ENCODE results near the gene GSC. TPM values are rescaled to one million over a fixed set of nuclear protein-coding genes. Genes with fewer than 3 reads are reported as not detected.

Gene GSC
- total RNA-seq, 1 donor from 2014 or later, result not detected

DNA sequence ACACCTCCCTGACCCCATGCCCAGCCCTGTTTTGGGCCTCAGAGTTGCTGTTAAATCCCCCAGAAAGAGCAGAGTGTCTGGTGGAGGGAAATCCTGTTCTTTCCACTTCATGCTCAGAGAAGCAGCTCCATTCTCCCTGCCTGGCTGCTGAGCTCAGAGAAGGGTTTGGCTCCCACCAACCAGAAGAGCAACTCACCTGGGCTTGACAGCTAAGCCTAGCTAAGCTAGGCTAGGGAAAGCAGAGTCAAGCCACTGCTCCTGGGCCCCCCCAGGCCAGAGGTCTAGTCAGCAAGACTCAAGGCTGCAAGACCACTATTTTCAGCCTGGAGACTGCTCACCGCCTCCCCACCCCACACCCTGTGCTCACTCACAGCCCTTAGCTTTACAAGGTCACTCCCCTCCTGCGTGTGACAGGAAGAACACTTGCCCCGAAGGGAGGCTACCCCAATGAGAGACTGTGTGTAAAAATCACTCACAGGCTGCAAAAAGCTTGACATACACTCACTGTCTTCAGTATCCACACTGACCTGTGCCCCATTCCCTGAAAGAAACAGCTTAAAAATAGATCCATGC lies 13.5 kb downstream of the GSC start:
- Mint-ChIP-seq H3K4me1 (no peaks in the 10 kb centered on the region), H3K27me3 (peaks cover 22% of the 10 kb centered on the region)

DNA sequence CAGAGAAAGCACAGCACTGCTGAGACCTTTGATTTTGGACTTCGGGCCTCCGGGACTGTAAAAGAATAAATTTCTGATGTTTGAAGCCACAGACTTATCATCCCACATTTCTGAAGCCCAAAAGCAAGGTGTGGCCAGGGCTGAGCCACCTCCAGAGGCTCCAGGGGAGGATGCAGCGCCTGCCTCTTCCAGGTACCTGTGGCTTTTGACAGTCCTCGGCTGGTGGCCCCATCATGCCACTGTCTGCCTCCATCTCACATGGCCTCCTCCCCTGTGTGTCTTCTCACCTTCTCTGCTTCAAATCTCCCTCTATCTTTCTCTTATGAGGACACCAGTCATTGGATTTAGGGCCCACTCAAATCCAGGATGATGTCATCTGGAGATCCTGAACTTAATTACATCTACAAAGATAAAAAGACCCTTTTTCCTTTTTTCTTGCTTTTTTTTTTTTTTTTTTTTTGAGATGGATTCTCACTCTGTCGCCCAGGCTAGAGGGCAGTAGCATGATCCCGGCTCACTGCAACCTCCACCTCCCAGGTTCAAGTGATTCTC lies 15.4 kb downstream of the GSC start:
- no peak for TF ChIP-seq CTCF (IDR thresholded peaks at IDR 0.05)
- H3K36me3 Mint-ChIP-seq (ENCODE audit: low read depth), result no peaks in the 10 kb centered on the region
- ChIA-PET POLR2A (no interaction called here), CTCF (no interaction called here)
- ATAC-seq (ENCODE audit: low read depth) (no peak), DNase-seq (no peak)
- intact Hi-C loops (cut with micrococcal nuclease), result no loop called here
- H3K9me3 Mint-ChIP-seq, result no peaks in the 10 kb centered on the region
- H3K27me3 Mint-ChIP-seq, result peaks cover 17% of the 10 kb centered on the region
- no peaks in the 10 kb centered on the region for H3K4me1 Mint-ChIP-seq
- no peak overlapping the region for H3K4me3 Mint-ChIP-seq
- H3K27ac Mint-ChIP-seq, result no peak overlapping the region

More for the DNA sequence above, 13.5 kb downstream of the GSC start:
- POLR2A ChIA-PET, result no interaction called here
- CTCF ChIA-PET, result interaction anchor here (0.6 kb wide), 1 partner anchor 1601 kb away, joined by 3 read pairs; no protein-coding TSS in a partner anchor
- no peak for TF ChIP-seq CTCF (IDR thresholded peaks at IDR 0.05)
- DNase-seq, result no peak
- intact Hi-C loops (cut with micrococcal nuclease), result no loop called here
- H3K27ac Mint-ChIP-seq, result no peak overlapping the region
- H3K9me3 Mint-ChIP-seq, result no peaks in the 10 kb centered on the region
- no peak overlapping the region for H3K4me3 Mint-ChIP-seq
- H3K36me3 Mint-ChIP-seq (ENCODE audit: low read depth), result no peaks in the 10 kb centered on the region
- ATAC-seq (ENCODE audit: low read depth), result no peak

DNA sequence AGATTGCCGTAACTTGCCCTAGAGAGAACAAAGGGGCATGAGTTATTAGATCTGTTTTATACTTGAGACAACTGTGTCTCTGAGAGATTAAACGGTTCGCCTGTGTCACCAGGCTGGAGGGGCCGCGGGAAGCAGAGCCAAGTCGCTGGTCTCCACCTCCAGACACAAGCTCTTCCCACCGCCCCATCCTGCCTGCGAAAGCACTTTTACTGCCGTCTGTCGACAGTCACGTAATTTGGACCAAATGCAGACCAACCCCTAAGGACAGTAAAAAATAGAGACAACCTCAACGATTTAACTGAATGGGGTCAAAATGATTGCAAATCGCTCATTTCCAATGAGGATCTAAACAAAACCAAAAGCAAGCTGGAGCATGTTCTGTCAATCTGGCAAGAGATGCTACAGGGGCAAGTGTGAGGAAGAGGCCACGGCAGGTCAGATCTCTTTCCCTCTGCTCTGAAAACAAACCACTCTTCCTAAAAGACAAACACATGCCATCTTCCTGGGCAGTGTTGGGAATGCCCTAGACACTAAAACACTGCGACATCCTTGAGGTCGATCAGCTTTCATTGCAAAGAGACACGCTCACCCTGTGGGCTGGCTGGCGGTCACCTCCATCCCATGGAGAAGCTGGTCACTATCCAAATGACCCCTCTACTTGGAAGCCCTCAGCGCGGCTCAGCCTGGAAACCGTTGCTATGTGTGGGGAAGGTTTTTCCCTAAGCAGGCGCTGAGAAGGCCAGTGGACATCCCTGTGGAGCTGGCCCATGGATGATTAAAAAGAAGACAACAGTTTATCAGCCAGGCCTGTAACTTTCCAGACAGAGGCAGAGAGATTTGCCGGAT lies 17.1 kb downstream of the GSC start:
- intact Hi-C loops (cut with micrococcal nuclease), result no loop called here
- DNase-seq (no peak), ATAC-seq (ENCODE audit: low read depth) (no peak)
- Mint-ChIP-seq H3K27me3 (peaks cover 16% of the 10 kb centered on the region), H3K4me3 (no peak overlapping the region), H3K36me3 (ENCODE audit: low read depth) (no peaks in the 10 kb centered on the region), H3K27ac (no peak overlapping the region), H3K4me1 (no peaks in the 10 kb centered on the region), H3K9me3 (no peaks in the 10 kb centered on the region)
- CTCF ChIA-PET, result no interaction called here
- POLR2A ChIA-PET, result no interaction called here
- no peak for TF ChIP-seq CTCF (IDR thresholded peaks at IDR 0.05)

DNA sequence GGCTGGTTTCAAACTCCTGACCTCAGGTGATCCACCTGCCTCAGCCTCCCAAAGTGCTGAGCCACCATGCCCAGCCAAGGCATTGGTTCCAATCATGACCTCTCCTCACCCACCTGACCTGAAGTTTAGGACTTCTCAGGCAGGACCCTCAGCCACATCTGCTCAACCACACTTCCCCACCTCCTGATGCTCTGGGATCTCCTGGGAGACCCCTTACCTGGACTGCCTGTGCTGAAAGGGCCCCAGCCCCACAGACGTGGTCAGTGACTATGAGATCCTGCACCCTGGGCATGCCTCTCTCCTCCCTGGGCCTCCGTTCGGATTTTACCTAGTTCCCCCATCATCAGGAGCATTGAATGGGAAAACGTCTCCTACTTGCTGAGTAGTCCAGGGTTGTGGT lies 18.0 kb downstream of the GSC start:
- ATAC-seq (ENCODE audit: low read depth) (no peak), DNase-seq (no peak)
- Mint-ChIP-seq H3K27me3 (peaks cover 11% of the 10 kb centered on the region), H3K4me3 (no peak overlapping the region), H3K4me1 (no peaks in the 10 kb centered on the region), H3K27ac (no peak overlapping the region), H3K9me3 (no peaks in the 10 kb centered on the region), H3K36me3 (ENCODE audit: low read depth) (no peaks in the 10 kb centered on the region)
- no peak for TF ChIP-seq CTCF (IDR thresholded peaks at IDR 0.05)
- CTCF ChIA-PET, result no interaction called here
- intact Hi-C loops (cut with micrococcal nuclease), result no loop called here
- POLR2A ChIA-PET, result no interaction called here

GRCh38 chr14:94751321-94751720 lies 18.6 kb downstream of the GSC start:
- Mint-ChIP-seq H3K4me3 (no peak overlapping the region), H3K9me3 (no peaks in the 10 kb centered on the region), H3K27ac (no peak overlapping the region), H3K4me1 (no peaks in the 10 kb centered on the region), H3K36me3 (ENCODE audit: low read depth) (no peaks in the 10 kb centered on the region), H3K27me3 (peaks cover 10% of the 10 kb centered on the region)
- POLR2A ChIA-PET, result no interaction called here
- CTCF ChIA-PET, result no interaction called here
- DNase-seq (no peak), ATAC-seq (ENCODE audit: low read depth) (no peak)
- no peak for TF ChIP-seq CTCF (IDR thresholded peaks at IDR 0.05)
- intact Hi-C loops (cut with micrococcal nuclease), result no loop called here

Data from activated B cell treated with CpG ODN at 0.5 μM for 24 hours (primary cell).